NCI-H2029 (cell line): ENCODE measurements around the gene KMT5B.
A peak's percentile ranks its signal among the peaks of the same experiment; 100 is the strongest.

ENCODE experiments used
- DNase-seq: peaks from one replicate; lab custom pipeline; 2025; lab: John Stamatoyannopoulos, UW

Gene KMT5B

DNA sequence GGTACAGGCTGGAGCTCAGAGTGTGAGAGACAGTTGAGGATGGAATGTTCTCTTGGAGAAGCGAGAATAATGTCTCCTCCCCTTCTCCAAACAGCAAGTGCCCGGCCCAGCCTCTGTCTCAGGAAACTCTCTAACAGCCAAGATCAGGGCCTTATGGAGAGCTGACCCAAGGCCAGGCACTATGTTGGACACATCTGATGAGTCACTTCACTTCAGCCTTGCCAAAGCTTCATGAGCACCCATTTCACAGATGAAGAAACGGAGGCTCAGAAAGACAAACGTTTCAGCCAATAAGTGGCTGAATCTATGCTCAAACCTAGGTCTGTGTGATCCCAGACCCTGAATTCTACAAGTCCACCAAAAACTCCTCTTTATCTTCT lies 69.8 kb downstream of the KMT5B start:
- no peak for DNase-seq

DNA sequence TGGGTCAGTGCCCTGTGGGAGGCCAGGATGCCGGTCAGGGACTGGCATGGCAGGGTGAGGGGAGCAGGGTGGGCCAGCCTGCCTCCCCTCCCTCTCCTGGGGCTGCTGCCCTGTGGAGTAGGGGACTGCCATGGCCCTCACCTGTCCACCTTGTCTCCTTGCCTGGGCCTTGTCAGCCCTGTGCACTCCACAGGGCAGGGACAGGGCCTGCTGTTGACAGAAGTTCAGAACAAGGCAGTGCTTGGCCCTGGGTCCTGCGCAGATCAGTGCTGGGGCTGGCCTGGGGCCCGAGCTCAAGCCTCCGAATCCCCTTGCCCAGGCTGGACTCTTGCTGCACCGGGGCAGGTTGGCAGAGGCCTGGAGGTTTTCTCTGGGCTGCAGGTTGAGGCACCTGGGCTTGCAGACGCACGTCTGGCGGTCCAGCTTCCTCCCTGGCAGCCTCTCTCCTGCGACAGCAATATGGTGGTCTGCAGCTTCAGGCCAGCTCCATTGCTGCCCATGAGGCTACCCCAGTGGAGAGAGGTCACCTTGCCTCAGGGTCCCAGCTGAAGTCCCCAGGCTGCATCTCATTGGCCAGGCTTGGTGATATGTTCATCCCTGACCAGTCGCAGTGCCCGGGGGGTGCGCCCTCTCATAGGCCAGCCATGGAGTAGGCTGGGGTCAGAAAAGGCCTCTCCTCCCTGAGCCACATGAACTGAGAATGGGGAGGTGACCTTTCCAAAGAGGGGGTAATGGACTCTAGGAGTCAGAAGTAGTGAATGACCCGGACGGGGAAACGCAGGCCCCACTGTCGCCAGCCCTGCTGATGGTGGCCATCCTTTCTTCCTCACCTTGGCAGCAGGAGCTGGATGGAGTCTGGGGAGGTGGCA lies 70.4 kb downstream of the KMT5B start:
- DNase-seq = no peak

DNA sequence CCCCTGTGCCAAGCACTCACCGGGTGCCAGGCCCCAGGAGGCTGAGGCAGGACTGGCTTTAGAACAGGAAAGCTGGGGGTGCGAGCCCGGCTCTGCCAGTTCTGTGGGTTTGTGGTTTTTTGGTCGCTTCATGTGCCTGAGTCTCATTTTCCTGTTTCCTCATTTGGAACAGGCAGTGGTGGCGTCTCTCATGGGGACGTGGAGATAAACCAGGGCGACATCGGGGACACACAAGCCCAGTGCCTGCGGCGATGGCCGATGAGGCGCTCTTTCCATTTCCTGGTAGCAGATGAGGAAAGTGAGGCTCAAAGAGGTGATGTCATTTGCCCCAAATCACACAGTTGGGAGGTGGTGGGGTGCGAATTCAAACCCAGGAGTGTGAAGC lies 71.1 kb downstream of the KMT5B start:
- DNase-seq = peak; percentile 66

DNA sequence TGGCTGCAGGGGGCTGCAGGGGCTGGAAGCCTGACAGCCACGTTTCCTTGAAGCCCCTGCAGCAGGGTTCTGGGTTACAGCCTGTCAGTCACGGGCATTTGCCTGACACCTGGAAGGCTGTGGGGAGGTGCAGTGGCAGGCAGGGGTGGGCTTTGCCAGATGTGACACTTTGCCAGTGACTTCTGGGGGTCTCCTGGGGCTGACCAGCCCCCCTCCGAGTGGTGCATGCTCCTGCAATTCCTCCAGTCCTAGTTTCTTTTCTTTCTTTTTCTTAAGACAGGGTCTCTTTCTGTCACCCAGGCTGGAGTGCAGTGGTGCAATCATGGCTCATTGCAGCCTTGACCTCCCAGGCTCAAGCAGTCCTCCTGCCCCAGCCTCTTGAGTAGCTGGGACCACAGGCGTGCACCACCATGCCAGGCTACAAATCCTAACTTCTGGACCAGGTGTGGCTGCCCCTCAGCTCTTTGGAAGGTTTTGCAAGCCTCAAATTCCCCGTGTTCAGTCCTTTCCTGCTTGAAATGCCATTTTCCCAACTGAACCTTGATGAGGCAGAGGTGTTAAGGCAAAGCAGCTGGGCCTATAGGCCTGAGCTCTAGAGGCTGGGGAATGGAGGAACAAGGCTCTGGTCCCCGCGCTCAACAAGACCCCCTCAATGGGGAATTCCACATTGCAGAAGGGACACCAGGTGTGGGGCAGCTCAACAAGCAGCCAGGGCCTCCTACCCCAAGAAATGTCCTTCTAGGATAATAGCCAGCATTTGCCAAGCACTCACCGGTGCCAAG lies 71.7 kb downstream of the KMT5B start:
- no peak for DNase-seq

DNA sequence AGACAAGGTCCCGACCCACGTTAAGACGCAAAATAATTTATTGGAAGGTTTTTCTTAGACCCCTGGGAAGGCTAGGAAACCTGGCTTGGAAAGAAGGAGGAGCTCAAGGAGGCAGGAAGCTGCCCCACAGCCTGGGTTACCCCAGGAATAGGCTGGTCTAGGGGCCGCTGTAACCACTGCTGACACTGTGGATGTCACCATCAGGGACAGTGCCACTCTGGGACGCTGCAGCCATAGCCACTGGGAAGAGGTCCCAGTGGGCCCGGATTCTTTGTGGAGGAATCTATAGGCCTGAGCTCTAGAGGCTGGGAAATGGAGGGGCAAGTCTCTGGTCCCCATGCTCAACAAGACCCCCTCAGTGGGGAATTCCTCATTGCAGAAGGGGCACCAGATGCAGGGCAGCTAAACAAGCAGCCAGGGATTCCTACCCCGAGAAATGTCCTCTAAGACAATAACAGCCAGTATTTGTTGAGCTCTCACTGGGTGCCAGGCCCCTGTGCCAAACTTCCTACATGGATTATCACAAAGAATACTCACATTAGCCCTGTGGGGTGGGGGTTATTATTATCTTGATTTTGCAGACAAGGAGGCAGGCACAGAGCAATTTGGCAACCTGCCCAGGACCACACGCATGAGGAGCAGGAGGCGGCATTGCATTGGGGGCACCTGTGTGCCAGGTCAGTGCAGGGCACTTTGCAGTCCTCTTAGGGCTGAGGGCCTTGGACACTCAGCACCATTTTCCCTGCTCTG lies 72.4 kb downstream of the KMT5B start:
- no peak for DNase-seq

DNA sequence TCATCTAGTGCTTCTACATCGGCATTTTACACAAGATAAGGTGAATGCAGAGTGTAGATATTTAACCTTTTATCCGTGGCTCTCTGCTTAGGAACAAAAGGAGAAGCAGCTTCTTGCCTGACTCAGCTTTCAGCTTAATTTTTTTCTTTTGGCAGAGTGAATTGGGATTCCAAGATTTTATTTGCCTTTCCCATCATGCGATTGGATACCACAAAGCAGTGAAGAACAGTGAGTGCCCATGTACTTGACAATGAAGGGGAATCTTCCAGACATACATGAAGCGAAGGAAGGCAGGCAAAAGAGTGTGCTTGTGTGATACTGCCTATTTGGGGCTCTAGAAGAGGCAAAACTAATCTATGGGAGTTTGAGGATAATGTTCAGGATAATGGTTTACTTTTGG lies 74.9 kb downstream of the KMT5B start:
- DNase-seq = no peak

DNA sequence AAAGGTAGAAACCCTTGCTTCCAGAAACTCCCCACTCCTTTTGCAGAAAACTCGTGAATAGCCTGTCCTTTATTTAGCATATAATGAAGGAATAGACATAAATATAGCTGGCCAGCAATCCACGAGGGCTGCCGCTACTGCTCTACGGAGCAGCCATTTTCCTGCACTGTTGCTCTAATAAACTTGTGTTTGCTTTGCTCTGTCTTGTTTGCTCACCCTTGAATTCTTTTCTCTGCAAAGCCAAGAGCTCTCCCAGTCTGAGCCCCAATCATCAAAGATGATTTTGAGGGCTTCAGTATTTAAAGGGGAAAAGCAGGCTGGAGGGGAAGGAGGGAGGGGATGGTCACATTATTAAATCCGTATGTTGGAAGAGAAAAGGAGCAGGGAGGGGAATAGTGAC lies 75.3 kb downstream of the KMT5B start:
- peak; percentile 53 for DNase-seq

DNA sequence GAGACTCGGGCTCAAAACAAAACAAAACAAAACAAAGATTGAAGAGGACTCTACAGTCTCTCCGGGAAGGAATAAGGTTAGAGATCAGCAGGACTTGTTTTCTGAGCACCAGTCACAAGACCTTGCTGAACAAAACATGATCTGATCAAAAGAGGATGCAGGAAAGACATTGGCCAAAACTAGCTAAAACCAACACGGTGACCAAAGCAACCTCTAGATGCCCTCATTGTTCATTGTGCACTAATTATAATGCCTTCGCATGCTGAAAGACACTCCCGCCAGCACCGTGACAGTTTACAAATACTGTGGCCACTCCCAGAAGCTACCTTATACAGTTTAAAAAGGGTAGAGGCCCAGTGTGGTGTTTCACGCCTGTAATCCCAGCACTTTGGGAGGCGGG lies 76.2 kb downstream of the KMT5B start:
- no peak for DNase-seq

DNA sequence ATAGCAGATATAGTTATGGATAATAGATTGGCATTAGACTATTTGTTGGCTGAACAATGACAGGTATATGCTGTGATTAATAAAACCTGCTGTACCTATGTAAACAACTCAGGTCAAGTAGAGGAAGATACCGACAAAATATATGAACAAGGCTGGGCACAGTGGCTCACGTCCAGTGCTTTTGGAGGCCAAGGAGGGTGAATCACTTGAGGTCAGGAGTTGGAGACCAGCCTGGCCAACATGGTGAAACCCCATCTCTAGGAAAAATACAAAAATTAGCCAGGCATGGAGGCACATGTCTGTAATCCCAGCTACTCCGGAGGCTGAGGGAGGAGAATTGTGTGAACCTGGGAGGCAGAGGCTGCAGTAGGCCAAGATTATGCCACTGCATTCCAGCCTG lies 77.9 kb downstream of the KMT5B start:
- no peak for DNase-seq

DNA sequence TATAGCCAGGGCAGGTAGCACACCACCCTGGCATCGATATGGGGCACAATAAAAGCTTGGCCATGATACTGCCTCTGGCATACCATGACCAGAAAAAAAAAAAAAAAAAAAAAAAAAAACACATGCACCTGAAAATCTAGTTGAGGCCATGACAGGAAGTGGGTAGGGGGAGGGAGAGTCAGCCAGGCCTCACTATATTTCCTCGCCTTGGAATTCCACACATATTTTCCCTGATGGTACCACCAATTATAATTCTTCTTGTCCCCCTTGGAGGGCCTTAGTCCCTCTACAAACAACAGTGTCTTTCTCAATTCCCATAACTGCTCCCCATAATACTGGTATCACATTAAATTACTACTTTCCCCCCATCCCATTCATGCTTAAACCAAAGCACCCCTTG lies 79.3 kb downstream of the KMT5B start:
- DNase-seq = no peak

DNA sequence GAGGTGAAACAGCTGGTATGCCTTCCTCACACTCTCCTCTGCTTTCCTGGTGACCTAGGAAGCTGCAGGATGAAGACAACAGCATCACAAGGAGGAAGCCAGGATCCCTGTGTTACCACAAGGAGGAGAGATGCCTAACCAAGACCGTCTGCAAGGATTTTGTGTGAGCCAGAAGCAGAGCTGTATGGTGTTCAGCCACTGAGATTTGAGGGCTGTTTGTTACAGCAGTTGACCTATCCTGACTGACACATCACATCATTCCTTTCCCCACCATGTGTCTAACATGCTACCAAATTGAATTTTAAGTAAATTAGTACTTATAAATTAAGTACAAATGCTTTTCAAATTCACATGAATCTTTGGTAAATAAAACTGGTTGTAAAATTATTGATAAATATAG lies 83.0 kb downstream of the KMT5B start:
- no peak for DNase-seq

DNA sequence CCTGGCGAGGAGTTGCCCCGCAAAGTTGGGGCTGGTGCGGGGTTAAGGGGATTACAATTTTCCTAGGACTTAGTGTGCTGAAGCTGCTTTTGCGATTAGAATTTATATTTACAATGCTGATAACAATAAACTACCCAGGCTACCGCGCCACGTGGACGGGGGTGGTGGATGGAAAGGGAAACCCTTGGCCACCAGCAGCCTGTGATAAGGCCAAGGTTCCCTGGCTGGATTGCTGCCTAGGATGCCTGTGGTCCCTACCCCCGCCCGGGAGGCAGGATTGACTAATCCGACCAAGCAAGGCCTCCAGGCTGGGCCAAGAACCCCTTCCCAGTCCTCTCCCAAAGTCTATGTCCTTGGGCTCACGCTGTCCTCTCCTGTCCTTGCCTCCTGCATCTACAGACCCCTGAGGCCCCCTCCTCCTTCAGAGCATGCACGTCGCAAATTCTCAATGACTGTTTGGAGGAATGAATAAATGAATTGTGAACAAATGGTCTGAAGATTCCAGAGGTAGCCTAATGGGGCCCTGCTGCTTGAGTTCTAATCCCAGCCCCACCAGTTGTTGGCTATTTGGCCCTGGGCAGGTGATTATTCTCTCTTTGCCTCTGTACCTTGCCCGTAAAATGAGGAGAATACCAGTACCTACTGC lies 84.3 kb downstream of the KMT5B start:
- DNase-seq = no peak

DNA sequence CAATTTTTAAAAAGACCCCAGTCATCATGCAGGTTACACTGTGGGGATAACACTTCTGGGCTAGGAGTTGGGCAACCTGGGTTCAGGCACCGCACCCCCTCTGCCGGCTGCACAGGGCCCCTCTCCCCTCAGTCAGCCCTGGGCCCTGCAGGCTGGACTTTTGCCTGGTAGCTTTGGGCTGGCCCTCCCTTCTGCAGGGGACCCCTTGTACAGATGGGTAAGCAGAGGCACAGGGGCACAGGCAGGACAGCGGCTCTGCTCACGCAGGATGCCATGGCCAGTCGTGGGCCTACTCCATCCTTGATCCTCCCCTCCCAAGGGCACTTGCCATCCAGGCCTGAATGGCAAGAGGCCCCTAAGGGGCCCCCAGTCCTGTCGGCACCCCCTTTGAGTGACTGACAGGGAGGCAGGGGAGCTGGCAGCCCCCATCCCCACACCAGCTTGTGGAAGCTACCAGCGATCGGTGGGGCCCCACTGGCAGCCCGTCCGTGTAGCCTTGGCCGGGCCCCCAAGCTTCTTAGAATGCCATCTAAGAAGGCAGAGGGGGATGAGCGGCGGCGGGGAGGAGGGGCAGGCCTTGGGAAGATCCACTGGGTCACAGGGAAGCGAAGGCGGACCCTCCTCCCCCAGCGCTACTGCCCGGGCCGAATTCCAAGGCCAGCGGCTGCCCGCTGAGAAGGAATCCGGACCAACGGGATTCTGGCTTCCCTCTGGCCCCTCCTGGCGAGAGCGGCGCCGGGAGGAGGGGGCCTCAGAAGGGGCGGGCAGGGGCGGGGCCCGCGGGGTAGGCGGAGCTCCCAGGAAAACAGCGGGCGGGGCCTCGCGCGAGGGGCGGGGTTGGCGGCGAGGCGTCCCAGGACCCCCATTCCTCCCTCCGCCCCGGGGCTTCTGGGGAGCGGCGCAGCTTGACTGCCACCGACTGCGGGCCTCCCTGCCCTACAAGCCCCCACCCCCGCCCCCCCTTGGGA lies 85.1 kb downstream of the KMT5B start:
- DNase-seq = no peak

DNA sequence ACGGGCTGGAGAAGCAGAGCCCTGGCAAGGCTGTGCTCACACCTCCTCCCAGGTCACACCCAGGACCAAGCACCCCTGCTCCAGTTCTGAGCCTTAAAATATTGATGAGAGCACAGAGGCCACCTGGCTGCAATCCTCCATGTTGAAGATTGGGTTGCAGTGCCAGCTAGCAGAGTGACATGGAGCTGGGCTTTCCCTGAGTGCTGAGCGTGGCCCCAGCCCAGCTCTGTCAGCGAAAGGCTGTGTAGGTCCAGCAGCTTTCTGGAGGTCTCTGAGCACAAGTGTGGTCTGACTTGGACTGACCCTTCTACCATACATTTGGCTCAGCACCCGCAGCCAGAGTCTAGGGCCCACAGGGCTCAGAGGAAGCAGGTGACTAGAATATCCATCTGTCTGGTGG lies 87.9 kb downstream of the KMT5B start:
- DNase-seq = no peak

DNA sequence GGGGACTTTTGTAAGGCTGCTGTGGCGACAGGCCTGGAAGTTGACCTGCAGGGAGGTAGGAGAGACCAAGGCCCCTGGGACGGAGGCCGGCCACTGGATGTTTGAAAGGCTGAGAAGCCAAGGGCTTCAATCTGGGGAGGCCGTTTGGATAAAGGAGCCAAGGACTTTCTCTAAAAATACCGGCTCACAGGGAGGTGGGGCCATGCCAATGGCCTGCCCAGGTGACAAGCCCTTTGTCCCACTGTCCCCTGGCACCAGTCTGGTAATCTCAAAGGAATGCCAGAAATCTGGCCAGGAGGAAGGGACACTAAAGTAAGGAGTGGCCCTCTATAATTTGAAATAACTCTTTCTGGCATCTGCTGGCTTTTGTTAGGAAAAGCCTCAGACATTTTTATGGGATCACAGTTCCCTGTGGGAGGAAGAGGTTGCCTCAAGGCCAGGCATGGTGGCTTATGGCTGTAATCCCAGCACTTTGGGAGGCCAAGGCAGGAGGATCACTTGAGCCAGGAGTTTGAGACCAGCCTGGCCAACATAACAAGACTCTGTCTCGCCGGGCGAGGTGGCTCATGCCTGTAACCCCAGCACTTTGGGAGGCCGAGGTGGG lies 90.1 kb downstream of the KMT5B start:
- no peak for DNase-seq

DNA sequence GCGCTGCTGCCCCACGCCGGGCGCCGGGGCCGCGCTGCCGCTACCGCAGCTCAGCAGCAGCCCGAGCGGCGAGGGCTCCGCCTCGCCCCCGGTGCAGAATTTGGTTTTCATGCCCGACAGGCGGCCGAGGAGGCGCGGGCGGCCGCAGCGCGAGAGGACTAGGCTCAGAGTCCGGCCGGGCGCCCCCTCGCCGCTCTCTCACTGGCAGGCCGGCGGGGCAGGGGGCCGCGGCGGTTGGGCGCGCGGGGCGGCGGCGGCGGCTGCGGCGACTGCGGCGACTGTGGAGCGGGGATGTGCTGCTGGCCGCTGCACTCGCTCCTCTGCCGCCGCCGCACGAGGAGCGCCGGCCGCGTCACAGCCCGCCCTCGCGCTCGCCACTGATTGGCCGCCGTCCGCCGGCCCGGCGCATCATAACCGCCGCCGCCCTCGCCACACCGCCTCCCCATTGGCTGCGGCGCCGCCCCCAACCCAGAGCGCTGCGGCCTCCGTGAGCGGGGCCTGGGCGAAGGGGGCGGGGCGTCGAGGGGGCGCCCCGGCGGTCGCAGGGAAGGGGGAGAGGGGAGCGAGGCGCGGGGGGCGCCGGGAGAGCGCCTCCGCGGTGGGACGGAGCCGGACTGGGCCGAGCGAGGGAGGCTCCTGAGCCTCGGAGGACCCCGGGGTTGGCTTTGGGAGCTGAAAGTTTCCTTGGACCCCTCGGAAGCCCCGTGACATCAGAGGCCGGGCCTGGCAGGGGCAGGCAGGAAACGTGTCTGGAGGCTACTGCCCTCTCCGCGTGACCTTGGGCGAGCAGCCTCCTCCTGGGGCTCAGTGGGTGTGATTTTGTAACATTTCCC lies 91.8 kb downstream of the KMT5B start, which contains the start of gene CHKA:
TSS of gene CHKA (minus strand) at position 322 of the 833 bp plus-strand sequence. CDS start at position 111, 211 bp downstream.
- peak; percentile 79 for DNase-seq

DNA sequence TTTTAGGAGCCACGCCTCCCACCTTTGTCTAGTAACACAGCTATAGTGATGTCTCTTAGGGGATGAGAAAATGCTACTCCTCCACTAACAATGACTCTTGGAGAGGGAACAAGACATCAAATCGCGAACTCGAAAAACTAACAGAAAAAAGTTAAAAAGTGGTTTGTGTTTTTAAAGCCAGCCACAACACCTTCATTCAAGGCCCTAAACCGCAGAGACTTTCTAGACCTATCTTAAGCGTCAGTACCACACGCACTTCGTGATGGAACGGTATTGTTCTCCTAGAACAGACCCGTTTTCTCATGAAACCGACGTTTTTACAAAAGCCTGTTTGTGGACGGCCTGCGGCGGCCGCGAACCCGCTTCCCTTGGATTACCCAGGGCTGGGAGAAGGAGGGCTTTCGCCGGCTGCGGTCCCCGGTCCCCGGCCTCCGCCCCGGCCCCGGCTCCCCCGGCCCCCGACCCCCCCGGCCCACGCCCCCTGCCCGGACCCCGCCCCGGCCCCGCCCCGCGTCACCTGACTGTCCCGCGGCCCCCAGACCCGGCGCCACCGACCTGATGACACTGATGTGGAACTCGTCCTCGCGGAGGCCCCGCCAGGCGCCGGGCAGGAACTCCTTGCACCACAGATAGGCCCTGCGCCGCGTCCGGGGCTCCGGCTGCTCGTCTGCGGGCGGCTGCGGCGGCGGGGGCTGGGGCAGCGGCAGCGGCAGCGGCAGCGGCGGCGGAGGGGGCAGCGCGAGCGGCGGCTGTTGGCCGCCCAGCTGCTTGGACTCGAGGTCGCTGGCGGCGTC lies 92.6 kb downstream of the KMT5B start:
- DNase-seq = peak; percentile 13

DNA sequence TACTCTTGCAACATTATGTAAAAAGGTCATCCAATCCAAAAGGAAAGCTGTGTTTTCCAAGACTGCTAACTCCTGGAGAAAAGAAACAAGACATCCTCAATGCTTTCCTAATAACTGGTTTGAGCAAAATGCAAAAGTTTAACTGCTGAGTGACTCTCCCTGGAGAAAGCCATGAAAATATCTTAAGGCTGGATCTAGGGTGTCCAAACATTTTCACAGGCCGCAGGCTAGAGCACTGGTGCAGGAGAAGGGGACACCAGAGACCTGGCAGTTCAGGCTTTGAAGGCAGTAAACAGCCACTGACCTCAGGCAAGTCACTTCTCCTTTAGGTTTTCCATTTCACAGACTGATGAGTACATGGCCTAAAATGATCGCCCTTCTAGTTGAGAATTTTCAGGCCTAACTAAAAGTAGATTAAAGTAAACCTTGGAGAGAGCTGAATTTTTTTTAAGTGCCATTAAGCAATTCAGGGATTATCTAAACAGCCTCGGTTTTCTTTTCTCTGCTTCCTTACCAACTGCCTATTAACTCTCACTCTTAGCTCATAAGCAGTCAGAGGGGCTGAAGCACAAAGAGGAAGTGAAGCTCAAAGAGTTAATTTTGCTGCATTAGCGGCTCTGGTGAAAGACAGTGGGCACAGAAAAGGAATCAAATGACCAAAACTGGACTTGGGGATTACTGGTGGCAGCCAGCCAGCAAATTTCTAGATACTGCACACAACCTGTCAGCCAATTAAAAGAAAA lies 94.2 kb downstream of the KMT5B start:
- peak; percentile 36 for DNase-seq
